Right ventricle myocardium superior (tissue), 1 donor: ENCODE measurements around the gene IDUA. TPM values are rescaled to one million over a fixed set of nuclear protein-coding genes. Genes with fewer than 3 reads are reported as not detected.
"Not testable (repeated sequence)": the region's sequence is repeated elsewhere in the genome, so short reads cannot be mapped to it uniquely, and the experiment has no call there.

Source experiments
- ATAC-seq: fragments of 200-7000 bp; cut with Tn5 transposase; one replicate; pipeline ENCODE4 v1.9.1; 2020; ENCODE audit warnings: mild to moderate bottlenecking; ENCODE audit not compliant: poor library complexity
- DNase-seq: peaks from one replicate; pipeline ENCODE4 v3.0.0-alpha.2; 2020
- intact Hi-C: fragments of 100-400 bp; cut with DNase I; formaldehyde crosslinking; loops from one replicate; pipeline ENCODE4 v1.11.2; 2022
- total RNA-seq: library from RNA; stranded (reverse); fragmentation: NEBNext Ultra II Directional; extraction: Animal tissue kit (Norgen Biotek cat#: 25700); gene quantifications from one replicate; pipeline ENCODE4 v1.2.1, GENCODE V29; 2021
- donor health status: DM: no; HTN: yes; CAD: no; lungs with severe emphysema.

The IDUA gene
- total RNA-seq, 1 donor from 2014 or later: 8.4 TPM

DNA sequence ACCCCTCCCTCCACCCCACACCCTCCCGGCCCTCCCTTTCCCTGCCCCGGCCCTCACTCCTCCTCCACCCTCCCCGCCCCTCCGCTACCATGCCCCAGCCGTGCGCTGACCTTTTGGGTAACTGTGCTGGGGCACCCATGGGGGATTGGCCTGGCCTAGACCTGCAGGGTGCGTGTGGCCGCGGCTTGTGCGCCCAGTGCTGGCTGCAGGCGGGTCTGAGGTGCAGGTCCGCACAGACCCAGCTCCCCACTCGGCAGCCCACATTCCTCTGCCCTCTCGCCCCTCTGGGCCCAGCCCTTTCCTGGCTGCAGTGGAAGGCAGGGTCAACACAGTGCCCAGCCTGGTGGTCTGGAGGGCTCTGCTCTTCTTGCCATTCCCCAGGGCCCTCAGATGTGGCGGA, 49.3 kb downstream of the IDUA start:
- ATAC-seq (peak; percentile 3), DNase-seq (no peak)
- intact Hi-C loops: no loop called here

DNA sequence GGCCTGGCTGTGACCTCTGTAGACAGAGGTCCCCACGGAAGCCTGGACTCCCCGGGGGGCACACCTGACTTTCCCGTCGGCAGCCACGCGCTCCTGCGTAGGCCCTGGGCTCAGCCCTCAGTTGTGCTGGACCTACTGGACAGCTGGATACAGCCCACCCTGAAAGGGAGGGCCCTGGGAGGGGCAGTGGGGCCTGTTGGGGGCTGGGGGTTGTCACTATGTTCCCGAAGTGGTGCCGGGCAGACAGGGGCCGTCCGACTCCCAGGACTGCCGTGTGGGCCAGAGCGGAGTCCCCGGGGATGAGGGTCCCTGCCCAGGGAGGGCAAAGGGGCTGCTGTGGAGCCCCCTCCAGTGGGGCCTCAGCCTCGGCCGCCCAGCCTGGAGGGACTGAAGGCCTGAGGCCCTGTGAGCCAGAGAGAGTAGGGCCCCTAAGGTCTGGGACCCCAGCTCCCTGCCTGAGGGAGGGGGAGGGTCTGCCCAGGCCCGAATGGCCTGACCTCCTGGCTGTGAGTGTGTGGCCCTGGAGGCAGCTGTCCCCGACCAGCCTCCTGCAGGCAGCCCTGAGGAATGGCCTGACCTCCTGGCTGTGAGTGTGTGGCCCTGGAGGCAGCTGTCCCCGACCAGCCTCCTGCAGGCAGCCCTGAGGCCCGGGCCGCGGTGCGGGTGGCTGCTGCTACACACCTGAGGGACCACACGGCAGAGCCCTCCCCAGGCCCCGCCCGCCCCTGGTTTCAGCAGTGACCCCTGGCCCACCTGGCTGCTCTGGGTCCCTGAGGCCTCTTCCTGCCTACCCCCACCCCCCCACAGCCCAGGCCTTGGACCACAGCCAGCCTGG, 50.3 kb downstream of the IDUA start:
- ATAC-seq: no peak
- no peak for DNase-seq
- intact Hi-C loops: no loop called here

DNA sequence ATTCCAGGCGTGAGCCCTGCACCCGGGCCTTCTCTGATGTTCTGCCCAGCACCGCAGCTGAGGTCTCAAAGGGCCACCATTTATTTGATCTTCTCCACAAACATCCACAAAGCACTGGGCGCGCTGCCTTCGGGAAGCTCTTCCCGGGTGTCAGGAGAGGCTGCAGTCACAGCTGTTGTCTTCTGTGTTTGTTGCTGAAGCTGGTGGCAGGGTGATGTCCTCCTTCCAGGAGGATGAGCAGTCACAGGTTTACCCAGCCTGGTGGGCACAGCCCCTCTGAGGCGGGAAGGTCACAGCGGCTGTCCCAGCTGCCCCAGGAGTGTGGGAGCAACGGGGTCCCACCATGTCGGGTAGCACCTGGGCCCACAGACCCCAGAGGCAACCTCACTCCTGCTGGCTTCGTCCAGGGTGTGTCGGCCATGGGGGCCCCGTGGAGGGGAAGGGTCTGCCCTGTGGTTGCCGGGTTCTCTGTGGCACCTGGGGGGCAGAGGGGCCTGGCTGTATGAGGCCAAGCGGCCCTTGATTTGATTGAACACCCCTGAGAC, 52.2 kb downstream of the IDUA start:
- intact Hi-C loops: no loop called here
- no peak for ATAC-seq
- DNase-seq: no peak

DNA sequence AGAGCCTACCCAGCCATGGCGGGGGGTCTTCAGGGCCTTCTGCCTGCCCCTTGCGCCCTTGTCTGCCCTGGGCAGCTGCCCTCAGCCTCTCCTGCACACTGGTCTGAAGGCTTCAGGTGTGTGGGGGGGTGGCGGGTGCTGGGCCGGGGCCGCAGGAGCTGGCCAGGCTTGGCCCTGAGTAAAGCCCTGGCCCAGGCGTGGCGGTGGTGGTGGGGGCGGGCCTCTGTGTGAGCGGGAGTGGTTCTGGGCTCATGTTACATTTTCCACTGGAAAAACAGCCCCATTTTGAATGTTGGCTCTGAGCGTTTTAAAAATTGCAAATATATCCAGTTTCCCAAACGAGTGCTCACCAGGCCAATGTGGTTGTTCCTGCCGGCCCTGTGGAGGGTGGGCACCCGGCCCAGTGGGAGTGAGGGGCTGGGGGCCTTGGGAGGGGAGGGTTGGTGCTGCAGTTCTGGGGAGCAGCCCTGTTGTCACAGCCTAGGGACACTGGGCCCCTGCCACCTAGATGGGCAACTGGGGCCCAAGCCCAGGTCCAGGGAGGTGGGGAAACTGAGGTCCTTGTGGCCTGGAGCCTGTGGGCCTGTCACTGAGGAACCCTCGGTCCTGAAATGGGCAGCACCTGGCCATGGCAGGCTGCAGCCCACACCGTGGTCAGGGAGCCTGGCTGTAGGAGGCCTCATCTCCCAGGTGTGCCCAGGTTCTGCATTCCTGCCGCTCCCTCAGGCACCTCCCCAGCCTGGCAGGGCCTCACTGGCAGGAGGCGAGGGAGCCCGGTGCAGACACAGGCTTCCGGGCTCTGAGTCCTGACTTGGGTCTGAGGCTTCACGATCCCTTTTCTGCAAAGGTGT, 52.9 kb downstream of the IDUA start:
- peak; percentile 31 for DNase-seq
- no peak for ATAC-seq
- intact Hi-C loops: no loop called here

DNA sequence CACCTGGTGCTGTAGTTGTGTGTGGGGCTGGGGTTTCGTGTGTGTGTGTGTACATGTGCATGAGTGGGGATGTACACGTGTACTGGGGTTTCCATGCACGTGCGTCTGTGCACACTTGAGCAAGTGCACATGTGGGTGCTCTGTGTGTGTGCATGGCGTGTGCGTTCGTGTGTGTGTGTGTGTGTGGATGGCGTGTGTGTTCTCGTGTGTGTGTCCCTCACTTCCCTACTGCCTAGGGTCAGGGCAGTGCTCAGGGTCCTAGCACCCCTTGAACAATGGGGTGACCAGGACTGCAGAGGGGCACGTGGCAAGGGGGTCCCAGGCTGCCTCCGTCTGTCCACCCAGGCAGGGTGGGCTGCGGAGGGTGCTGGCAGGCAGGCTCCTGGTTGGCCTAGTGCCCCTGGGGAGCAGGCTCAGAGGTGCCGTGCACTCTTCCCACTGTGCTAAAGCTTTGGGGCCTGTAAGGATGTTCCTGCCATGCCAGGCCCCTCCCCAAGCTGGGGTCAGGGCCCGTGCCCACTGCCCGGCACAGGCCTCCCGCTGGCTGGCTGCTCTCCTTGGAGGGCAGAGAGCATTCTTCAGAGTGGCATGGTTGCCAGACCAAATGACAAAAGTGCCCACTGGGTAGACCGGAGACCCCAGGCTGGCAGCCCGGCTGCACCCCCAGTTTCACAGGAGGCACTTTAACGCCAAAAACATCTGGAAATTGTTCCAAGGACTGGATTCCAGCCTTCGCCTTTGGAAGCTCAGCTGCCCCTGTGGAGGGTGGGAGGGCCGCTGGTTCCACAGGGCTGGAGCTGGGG, 53.7 kb downstream of the IDUA start:
- peak; percentile 33 for DNase-seq
- intact Hi-C loops: no loop called here

DNA sequence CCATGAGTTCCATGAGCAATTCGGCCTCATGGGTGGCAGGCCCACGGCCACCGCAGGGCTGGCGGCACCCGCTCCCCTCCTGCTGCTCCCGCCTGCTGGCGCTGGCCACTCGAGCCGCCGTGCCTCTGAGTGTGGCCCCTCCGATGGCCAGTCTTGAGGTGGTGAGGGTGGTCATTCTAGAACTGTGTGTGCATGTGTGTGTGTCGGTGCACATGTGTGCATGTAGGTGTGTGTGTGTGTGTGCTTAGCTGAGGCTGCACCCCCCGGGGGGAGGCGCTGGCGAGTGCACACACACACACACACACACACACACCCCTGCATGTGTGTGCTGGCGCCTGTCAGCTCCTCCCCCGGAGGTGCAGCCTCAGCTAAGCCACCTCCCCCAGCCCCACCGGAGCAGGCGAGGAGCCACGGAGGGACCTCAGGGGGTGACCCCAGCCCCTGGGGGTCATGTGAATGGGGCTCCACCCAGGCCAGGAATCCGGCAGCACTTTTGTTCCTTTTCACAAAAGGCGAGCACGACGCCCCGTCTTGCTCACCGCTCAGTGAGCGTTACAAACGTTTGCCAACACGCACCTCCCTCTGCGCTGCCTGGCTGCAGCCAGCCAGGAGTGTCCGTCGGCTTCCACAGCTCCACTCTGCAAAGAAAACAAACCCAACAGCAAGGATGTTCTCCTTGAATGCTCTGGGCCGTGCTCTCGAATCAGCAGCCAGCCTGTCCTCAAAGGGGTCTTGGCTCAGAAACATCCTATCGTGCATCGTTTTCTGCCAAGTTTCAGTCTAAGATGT, 54.5 kb downstream of the IDUA start:
- DNase-seq (peak; percentile 43), ATAC-seq (no peak)
- intact Hi-C loops: no loop called here

More for the DNA sequence above, 53.7 kb downstream of the IDUA start:
- ATAC-seq: no peak

DNA sequence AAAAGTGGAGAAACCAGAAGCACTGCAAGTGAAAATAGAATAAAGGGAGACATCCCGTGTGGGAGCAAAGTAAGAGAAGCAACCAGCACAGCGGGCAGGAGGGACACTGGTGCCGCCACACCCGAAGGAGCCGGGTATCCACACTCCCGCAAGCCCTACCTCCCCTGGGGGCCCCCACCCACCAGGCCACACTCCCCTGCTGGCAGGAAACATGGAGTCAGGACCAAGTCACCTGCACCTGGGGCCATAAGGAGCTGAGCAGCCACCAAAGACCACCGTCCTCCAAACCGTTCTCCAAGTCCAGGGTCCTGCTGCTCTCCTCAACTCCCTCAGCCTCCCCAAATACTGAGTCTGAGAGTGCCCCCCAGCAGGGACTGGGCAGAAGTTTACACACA, 55.1 kb downstream of the IDUA start:
- DNase-seq (peak; percentile 39), ATAC-seq (no peak)
- intact Hi-C loops: no loop called here

DNA sequence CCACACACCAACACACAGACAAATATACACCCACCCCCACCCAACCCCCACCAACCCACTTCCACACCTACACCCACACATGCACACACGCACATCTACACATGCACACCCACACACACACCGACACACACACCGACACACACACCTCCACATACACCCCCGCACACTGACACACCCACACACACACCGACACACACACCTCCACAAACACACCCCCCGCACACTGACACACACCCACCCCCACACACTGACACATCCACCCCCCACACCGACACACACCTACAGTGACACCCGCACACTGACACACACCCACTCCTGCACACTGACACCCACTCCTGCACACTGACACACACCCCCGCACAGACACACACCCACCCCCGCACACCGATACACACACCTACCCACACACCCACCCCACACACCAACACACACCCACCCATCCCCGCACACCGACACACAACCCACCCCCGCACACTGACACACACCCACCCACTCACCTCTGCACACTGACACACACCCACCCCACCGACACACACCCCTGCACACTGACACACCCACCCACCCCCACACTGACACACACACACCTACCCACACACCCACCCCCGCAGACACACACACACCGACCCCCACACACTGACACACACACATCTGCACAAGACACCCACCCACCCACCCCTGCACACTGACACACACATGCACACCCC, 55.7 kb downstream of the IDUA start:
- no peak for ATAC-seq
- no peak for DNase-seq
- intact Hi-C loops: no loop called here

DNA sequence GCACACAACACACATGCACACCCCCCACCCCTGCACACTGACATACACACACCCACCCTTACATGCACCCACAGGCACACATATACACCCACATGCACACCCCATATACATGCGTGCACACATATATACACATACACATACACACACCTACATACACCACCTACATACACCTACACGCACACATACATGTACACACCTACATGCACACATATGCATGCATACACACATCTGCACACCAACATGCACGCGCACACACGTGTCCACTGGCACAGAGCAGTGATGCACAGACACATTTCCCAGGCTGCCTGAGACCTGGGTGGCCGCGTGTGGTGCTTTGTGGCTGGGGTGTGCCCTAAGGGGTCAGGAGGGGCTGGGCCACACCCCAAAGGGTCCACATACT, 56.3 kb downstream of the IDUA start:
- DNase-seq: no peak
- ATAC-seq: no peak
- intact Hi-C loops: no loop called here

DNA sequence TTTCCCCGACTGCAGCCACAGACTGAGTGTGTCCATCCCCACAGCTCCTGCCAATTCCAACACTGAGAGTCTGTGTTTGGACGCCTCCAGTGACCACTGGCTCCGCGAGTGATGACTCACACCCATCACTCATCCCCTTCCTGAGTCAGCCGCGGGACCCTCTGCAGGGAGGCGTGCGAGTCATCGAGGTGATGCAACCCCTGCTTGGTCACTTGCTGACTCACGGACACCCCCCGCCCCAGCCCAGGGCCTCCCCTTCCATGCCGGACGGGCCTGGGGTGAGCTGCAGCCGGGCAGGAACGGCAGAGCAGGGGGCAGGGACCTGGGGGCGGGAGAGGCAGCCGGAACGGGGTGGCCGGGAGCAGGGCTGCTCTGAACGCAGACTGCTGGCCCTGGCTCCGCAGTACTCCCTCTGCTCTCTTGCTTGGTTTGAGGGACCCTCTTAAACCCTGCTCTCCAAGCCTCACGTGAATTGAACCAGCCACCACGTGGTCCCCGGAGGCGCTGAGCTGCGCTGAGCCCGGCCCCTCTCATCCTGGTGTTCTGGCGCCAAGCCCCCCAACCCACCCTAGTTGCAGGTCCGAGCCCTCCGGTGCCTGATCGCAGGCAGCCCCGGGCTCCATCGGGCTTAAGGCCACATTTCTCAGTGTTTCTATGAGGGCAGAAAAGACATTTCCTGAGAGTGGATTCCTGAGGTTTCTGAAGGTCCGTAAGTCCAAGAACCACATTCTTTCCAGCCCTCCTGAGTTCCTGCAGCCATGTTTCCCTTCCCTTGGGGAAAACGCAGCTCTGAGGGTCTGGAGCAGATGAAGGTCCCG, 57.0 kb downstream of the IDUA start:
- intact Hi-C loops: no loop called here
- DNase-seq: peak; percentile 90
- peak; percentile 84 for ATAC-seq

DNA sequence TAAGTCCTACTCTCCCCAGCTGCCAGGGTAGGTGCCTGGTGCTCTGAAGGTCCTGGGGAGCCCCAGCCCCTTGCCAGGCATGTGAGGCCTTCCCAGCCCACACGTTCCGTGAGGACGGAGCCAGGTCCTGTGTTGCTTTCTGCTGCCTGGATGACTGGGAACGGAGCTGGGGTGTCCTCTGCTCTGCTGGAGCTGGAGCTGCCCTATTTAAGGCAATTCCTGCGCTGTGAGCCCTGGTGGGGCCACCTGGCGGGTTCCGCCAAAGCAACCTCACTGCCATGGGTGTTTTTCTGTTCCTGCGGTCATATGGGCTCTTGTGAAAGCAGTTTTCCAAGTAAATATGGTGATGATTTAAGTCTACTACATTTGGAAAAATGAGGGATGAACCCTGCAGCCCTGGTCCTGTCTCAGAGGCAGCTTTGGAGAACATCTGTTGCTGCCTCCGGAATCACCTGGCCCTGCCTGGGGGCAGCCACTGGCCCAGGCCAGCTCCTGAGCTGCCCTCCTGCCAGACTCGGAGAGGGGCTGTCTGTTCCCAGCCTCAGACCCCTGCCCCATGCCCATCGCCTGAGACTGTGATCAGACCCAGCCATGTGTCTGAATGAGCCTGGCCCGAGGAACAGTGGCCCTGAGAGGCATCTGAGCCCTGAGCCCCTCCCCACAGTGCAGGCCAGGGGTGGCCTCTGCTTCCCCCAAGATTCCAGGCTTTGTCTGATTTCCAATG, 57.8 kb downstream of the IDUA start:
- ATAC-seq: no peak
- no peak for DNase-seq
- intact Hi-C loops: no loop called here

DNA sequence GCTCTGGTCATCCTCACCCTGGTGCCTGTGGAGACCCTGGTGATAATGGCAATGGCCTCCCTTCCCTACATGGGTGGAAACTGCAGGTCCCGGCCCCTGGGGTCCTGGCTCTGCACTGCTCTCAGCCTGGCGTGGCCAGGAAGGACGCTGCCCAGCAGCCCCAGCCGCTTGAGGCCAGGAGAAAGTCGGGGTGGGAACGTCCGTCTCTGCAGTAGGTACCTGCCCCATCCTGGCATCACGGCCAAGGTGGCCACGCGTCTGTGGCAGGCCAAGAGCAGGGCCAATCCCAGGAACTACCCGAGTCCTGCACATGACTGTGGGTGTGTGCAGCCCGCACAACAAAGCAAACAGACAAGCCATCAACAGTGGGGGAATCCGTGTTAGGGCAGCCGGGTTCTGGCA, 58.4 kb downstream of the IDUA start:
- ATAC-seq (no peak), DNase-seq (peak; percentile 34)
- intact Hi-C loops: no loop called here

DNA sequence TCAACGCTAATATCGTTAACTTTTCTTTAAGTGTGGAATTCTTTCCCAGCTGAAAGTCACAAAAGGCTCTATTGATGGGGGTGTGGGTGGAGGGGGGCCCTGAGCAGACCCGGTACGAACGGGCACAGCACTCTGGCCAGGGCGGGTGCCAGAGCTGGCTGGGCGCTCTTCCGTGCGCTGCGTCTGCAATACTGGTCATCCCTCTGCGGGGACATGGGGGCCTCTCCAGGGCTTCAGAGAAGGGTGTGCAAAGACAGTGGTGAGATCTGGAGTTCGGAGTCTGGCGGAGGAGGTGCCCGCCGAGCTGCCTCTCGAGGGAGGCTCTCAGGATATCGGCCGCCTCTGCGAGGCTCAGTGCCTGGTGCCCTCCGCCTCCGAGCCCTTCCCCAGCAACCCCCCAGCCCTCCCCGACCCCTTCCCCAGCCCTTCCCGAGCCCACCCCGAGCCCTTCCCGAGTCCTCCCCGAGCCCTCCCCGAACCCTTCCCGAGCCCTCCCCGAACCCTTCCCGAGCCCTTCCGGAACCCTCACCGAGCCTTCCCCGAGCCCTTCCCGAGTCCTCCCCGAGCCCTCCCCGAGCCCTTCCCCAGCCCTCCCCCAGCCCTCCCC, 58.9 kb downstream of the IDUA start:
- DNase-seq: peak; percentile 33
- no peak for ATAC-seq
- intact Hi-C loops: no loop called here

DNA sequence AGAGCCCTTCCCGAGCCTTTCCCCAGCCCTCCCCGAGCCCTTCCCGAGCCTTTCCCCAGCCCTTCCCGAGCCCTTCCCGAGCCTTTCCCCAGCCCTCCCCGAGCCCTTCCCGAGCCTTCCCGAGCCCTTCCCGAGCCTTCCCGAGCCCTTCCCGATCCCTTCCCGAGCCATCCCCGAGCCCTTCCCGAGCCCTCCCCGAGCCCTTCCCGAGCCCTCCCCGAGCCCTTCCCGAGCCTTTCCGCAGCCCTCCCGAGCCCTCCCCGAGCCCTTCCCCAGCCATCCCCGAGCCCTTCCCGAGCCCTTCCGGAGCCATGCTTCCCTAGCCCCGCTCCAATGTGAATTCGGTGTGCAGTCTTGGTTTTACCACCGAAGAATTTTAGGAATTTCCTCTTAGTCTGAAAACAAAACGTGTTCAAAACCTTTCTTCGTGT, 59.8 kb downstream of the IDUA start:
- DNase-seq (peak; percentile 75), ATAC-seq (peak; percentile 21)
- intact Hi-C loops: not testable (repeated sequence)

DNA sequence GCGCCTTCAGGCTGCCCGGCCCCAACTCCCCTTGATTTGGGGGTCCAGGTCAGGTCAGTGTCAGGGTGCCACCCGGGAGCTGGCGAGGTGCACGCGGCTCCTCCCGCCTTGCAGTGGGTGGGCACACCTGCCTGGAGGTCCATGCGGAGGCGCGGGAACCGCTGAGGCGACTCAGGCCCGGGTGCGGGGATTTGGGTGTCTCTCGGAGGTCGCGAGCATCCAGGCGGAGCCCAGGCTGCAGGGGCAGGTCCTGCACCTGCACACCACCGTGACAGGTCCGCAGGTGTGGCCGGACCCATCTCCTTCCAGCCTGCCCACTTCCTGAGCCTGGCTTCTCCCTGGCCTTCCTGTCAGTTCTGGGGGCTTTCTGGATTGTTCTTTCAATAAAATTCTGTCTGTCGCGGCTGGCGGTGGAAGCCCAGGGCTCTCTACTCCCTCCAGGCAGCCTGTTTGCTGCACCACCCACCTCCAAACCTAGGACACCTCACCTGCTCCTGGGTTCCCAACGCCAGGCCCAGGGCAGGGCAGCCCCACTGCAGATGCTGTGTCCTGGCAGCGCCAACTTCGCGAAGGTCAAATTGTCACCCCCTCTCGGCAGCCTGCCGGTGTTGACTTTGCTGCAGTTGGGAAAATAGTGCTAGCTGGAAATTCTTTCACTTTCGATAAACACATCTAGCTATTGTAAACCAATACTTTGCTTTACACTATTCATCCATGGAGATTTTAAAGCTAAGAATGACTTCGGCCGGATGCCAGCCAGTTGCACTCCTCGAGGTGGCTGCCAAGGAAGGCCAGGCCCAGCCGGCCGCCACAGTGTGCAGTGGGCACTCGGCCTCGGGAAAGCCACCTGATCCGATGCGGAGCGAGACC, 60.5 kb downstream of the IDUA start:
- ATAC-seq: no peak
- intact Hi-C loops: no loop called here

More for the DNA sequence above, 60.5 kb downstream of the IDUA start:
- DNase-seq: peak; percentile 41
